HG03354 (cell line): ENCODE measurements around the gene CFAP61.
"Not testable (repeated sequence)": the region's sequence is repeated elsewhere in the genome, so short reads cannot be mapped to it uniquely, and the experiment has no call there.

Source experiments
- ATAC-seq: cut with Tn5 transposase; IDR thresholded peaks from one replicate; pipeline ENCODE4 v1.9.1; 2021; ENCODE audit warnings: mild to moderate bottlenecking; ENCODE audit not compliant: unreplicated experiment, poor library complexity, severe bottlenecking

CFAP61 gene

GRCh38 chr20:20085071-20085470, 32.7 kb downstream of the CFAP61 start:
- ATAC-seq = no peak

GRCh38 chr20:20085812-20086211, 33.5 kb downstream of the CFAP61 start:
- ATAC-seq = no peak

DNA sequence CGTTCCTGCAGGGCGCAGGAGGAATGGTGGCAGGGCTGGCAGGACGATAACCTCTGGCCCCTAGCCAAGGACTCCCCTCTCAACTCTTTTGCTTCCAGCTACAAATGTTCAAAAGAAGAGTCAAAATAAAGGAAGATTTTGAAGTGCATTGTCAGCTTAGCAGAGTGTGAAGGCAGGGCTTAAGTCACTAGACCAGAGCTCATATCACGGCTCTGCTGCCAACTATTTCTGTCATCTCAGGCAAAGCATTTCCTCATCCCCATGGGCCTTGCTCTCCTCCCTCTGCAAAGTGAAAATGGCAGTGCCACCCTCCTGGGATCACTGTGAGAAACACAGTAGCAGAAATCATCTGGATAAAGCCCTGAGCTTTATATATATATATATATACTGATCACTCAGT, 36.7 kb downstream of the CFAP61 start:
- ATAC-seq = no peak

DNA sequence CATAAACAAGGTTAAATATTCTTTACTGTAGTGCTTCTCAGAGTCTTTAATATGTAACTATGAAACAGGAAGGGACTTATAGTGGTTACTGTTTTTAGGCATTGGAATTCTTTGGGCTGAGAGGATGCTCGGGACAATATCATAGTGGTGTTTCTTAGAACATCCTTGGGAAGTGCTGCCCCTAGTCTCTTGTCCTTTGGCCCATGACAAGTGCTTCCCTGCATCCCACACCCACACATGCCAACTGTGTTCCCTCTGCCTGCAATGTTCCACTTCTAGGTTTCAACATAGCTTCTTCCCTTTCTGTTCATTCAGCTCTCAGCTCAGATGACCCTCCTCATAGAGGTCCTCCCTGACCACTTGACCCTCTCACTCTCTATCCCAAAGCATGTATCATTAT, 37.6 kb downstream of the CFAP61 start:
- no peak for ATAC-seq

DNA sequence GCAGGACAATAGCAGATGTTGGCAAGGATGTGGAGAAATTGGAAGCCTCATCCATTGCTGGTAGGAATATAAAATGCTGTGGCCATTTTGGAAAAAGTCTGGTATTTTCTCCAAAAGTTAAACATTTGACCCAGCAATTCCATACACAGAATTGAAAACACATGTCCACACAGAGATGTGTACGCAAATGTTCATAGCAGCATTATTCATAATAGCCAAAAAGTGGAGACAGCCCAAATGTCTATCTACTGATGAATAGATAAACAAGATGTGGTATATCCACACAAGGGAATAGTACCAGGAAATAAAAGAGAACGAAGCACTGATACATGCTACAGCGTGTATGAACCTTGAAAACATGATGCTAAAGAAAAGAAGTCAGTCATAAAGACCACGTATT, 40.5 kb downstream of the CFAP61 start:
- no peak for ATAC-seq

- ATAC-seq = no peak
Observed at GRCh38 chr20:20094410-20094809, 42.1 kb downstream of the CFAP61 start.

- ATAC-seq = no peak
Observed at GRCh38 chr20:20095114-20095872, 43.0 kb downstream of the CFAP61 start.

DNA sequence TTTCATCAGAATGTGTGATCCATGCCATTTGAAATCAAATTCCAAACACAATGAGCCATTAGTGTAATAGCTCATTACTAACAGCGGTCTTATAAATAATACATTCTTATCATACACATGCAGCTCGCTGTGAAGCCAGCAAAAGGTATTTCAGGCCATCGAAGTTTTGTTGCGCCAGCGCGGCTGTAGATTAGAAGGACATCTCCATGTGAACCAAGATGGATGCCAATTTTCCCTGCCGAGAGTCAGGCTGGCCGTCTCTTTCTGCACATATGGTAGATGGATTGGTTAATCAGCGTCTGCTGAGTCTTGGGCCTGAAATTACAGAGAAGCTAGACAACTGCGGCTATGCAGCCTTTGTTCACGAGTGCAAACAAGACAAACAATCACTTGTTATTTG, 44.1 kb downstream of the CFAP61 start:
- ATAC-seq = no peak

GRCh38 chr20:20100881-20101280, 48.5 kb downstream of the CFAP61 start:
- no peak for ATAC-seq

- ATAC-seq = no peak
Observed at GRCh38 chr20:20102163-20102562, 49.8 kb downstream of the CFAP61 start.

GRCh38 chr20:20102716-20103258, 50.5 kb downstream of the CFAP61 start:
- ATAC-seq = no peak

DNA sequence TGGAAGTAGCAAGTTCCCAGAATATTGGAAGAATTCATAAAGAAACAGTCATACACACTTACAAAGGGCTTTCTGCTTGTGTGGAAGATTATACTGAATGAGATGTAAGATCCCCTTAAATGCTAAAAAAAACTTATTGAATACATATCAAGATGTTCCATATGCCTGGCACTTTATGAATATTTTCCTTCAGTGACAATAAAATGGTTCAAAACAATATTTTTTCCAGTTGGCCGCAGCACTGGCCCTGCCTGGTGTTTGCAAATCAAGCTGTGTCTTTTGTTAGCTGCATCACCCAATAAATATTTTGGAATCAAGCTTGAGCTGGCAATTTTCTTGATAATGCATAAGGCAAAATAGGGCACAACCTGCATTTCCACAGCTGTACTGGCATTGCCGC, 51.2 kb downstream of the CFAP61 start:
- no peak for ATAC-seq

DNA sequence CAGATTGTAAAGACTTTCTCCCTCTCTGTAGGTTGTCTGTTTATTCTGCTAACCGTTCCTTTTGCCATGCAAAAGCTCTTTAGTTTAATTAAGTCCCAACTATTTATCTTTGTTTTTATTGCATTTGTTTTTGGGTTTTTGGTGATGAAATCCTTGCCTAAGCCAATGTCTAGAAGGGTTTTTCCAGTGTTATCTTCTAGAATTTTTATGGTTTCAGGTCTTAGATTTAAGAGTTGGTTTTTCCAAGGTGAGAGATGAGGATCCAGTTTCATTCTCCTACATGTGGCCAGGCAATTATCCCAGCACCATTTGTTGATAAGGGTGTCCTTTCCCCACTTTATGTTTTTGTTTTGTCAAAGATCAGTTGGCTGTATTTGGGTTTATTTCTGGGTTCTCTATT, 70.9 kb downstream of the CFAP61 start:
- ATAC-seq = not testable (repeated sequence)

DNA sequence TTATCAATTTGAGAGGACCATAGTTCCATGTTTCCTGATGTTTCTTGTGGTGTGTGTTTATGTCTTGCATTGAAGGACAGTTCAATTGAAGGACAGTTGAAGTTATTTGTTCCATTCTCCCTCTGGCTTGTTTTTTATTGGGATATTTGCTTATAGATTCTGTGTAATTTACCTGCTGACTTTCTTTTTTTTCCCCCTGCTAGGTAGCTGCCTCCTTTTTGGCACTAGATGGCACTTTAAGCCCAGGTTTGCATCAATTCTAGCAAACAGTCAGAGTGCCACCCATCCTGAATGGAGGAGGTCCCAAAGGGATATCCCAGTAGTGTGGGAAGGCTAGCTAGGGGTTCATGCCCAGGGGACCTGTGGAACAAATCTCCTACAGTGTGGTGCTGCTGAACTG, 78.1 kb downstream of the CFAP61 start:
- ATAC-seq = no peak

- no peak for ATAC-seq
Observed at GRCh38 chr20:20134941-20135575, 82.7 kb downstream of the CFAP61 start.

- no peak for ATAC-seq
Observed at GRCh38 chr20:20136313-20136712, 84.0 kb downstream of the CFAP61 start.

DNA sequence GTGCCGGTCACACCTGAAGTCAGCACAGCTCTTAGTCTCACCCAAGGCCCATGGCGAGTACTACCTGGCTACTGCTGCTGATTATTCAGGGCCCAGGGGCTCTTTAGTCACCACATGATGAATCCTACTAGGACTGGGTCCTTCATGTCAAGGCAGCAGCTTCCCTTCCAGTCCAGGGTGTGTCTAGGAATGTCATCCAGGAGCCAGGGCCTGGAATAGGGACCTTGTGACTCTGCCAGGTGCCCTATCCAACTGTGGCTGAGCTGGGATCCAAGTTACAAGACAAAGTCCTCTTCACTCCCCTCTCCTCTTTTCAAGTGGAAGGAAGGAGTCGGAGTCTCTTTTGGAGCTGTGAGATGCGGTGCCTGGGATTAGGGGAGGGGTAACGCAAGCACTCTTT, 85.5 kb downstream of the CFAP61 start:
- no peak for ATAC-seq

DNA sequence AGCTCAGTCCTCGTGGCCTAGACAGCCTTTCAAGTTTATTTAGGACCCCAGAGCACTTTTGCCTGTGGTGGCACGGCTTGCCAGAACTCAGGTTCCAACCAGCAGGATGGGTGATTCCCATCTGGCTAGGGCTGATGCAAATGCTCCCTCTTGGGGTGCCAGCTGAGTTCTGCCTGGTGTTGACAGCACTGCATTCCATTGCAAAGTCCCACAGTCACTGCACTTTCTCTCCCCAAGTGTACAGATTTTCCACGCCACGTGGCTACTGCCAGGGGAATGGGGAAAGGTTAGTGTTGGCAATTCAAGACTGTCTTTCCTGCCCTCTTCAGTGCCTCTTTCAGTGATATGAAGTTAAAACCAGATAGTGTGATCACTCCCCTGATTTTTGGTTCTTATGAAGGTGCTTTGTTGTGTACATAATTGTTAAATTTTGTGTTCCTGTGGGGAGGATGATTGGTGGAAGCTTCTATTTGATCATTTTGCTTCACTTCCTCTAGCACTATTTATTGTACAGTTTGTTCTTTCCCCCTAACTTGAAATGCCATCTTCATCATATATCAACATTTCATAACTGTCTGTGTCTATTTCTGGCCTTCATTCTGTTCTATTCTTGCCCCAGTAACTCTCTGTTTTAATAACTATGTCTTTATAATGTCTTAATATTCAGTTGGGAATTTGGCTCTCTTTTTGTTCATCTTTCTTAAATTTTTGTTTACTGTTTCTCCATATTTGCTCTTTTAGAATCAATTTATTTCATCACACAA, 86.2 kb downstream of the CFAP61 start:
- no peak for ATAC-seq

DNA sequence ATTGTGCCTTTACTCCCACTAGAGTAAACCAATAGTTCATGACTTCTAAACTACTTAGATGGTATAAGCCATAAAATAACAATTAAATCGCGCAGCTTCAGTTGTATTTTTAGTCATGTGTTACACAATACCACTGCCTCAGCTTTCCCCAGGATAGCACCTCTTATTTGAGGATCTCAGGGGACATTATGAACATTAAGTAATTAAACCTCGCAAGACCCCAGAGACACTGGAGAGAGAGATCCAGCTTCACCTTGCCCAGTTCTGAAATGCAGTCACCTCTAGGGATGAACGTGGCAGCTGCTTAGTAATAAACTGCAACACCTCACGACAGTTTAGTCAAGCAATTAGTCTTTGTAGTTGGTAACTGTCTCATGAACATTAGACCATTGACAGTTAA, 87.1 kb downstream of the CFAP61 start:
- ATAC-seq = no peak

GRCh38 chr20:20143165-20143564, 90.8 kb downstream of the CFAP61 start:
- no peak for ATAC-seq

DNA sequence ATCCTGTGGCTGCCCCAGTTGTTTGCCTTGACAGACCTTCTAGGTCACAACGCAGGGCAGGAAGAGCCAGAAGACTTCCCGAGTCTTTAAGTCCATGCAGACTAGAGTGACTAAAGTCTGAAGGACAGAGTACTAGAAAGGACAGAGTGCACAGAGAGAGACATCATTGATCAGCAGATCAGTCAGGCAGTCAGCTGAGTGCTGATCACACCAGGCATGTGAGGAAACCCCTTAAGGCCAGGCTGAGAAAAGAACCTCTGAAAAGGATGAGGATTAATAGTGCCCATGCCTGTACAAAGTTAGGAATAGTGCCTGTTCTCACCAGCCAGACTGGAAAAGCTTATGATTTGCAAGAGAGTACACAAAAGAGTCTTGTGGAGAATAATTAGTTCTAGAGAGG, 91.3 kb downstream of the CFAP61 start:
- no peak for ATAC-seq
